GM18868 (cell line): ENCODE data around the gene KCNAB2.

Experiments
- ATAC-seq: cut with Tn5 transposase; IDR thresholded peaks from one replicate; pipeline ENCODE4 v1.9.1; 2021; ENCODE audit warnings: mild to moderate bottlenecking, moderate library complexity; ENCODE audit not compliant: unreplicated experiment

KCNAB2 gene

DNA sequence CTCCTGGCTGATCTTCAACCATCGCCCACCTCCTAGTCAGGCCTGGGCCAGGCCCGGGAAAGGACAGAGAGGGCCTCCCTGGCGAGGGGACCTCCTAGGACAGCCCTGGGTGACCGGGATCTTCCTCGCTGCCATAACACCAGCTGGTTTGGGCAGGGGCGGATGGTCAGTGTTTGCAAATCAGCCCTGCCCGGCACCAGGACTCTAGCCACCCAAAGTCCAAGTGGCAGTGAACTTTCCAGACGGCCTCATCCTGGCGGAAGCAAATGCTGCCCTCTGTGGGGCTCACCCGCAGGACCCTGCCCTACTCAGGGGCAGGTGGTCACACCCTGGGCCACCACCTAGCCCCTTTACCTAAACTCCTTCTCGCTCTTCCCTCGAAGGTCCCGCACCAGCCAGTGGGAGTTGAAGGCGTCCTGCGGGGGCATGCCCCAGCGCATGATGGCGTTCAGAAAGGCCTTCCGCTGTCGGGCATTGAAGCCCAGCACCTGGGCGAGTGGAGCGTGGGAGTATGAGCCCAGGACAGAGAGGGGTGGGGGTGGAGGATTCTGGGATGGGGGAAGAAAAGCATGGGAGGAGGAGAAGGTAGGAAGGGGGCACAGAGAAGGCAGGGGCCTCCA lies 79.2 kb downstream of the KCNAB2 start:
- ATAC-seq: no peak

DNA sequence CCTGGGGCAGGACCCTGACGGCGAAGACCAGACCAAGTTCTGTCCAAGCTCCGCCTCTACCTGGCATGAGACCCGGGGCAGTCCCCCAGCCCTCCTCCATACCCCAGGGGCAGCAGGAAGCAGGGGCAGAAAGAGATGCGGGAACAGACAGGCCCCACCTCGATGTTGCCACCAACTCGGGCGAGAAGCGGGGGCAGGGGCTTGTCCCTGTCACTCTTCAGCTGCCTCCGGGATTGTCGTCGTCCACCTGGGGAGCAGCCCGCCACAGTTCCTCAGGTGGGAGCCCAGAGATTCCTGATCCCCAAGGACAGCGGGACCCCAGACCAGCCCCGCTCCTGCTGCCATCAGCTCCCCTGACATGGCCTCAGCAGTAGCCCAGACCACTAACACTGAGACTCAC lies 79.7 kb downstream of the KCNAB2 start:
- ATAC-seq: no peak

DNA sequence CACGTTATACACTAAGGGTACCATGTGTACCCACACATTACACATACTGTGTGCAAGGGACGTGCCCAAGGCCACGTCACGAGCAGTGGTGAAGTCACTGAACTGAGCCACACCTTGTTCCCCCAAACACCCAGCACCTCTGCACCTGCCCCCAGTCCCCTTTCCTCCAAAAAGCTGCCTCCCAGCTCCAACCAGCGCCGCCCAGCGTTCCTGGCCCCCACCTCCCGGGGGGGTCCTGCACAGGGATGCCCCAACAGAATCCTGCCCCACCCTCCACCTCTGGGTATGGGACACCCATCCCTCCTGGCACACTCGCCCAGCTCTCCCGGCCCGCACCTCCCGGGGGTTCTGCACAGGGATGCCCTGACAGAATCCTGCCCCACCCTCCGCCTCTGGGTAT lies 80.3 kb downstream of the KCNAB2 start:
- ATAC-seq: no peak

DNA sequence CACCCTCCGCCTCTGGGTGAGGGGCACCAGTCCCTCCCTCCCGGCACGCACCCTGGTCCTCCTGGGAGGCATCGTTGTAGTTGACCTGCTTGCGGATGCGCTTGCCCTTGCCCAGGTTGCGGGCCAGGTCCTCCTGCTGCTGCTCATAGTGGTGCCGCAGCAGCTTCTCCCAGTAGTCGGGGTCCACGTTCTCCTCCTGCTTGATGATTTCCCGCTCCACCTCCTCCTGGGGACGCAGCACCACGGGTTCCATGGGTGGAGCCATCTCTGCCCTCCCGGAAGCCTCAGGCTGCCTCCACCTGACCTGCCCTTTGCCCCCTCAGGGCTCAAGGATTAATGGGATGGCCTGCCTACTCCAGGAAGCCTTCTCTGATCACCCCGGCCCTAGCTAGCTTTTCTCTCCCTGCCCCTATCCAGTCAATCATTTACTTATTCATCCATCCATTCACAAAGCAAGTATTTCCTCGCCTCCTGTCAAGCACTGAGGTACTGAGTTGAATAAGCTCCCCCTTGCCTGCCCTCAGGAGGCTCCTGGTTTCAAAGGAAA lies 80.9 kb downstream of the KCNAB2 start:
- ATAC-seq: no peak

DNA sequence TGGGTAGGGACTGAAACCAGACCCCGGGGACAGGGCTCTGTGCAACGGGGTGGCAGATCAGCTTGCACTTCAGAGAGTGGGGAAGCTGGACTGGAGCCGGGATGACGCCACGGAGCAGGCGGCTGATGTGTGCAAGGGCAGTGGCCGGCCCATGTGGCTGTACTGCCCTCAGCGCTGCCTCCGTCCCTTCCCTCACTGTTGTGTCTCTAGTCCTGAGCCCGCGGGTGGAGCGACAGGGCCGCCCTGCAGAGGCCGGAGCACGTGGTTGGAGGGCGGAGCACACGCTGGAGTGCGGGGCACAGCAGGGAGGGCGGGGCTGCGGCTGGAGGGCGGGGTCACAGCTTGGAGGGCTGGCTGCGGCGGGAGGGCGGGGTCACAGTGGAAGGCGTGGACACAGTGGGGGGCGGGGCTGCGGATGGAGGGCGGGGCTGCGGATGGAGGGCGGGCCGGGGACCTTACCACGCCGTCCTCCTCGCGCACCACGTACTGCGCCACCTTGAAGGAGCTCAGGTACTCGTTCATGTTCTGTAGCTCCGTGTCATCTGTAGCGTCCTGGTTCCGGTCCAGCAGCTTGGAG lies 82.0 kb downstream of the KCNAB2 start:
- no peak for ATAC-seq

DNA sequence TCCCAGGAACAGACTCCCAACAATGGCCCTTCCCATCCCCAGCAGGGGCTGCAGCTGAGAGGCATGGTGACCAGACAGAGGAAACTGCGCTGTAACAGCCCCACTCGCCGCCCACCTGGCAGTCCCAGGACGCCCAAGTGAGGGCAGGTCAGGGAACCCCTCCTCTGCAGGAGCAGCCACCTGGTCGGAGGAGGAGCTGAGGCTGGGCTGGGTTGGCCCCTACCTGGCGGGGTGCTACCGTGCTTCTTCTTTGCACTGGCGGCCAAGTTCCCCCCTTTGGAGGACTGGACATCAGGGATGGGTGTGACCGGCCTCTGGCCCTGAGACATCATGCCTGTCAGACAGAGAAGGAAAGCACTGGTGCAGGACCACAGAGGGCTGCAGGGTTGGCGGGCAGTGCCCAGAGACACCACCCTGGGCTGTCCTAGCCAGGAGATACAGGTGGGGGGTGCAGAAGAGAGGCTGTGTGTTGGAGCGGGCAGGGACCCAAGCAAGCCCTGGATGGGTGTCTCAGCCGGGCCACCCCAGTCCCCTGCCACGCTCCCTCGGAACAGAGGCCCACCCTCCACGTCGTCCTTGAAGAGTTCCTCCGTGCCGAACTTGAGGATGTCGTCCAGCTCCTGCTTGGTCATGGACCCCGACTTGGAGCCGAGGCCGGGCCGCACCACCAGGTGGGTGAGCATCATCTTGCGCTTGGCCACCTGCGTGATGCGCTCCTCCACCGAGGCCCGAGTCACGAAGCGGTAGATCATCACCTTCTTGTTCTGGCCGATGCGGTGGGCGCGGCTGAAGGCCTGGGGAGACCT lies 82.8 kb downstream of the KCNAB2 start:
- no peak for ATAC-seq

DNA sequence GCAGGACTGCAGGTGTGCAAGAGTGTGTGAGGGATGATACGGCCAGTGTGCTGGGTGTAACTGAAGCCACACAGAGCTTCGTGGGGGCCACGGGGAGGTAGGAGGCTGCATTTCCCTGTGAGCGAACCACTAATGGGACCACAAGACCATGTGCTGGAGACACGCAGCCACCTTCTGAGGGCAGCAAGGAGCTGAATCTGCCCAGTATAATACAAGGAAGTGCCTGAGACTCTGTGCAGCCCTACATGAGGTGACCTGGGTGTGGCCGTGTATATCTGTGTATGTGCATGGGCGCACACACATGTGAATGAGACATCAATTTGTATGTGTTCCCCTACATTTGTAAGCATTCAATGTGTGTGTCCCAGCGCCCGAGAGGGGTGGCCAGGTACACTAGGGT lies 83.6 kb downstream of the KCNAB2 start:
- ATAC-seq: no peak

DNA sequence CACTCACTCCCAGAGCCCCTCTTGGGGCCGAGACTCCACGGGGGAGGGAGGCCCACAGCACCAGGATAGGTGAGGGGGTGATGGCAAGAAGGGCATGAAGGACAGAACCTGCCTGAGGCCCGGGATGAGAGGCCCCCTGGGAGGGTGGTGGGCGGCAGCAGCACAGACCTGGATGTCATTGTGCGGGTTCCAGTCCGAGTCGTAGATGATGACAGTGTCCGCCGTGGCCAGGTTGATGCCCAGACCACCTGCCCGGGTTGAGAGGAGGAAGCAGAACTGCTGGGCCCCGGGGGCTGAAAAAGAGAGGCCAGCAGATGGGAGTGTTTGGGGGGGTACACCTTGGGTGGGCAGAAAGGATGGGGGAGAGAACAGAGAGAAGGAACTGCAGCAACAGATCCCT lies 84.3 kb downstream of the KCNAB2 start:
- ATAC-seq: no peak

DNA sequence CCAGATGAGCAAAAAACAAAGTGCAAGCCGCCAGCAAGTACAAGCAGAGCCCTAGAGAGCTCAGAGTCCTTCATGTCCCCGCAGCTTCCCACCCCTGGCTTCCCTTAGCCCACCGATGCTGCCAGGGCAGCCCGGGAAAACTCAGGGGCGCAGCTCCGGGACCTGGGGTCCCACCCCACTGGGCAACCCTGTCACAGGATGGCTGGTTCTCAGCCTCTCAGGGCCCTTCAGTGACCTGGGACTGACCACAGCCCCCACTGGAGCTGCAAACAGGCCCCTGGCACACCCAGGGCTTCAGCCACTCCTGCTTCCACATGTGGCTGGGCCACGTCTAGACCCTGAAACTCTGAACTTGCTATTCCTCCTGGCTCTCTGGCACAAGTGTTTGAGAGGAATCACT lies 84.9 kb downstream of the KCNAB2 start:
- ATAC-seq: no peak

DNA sequence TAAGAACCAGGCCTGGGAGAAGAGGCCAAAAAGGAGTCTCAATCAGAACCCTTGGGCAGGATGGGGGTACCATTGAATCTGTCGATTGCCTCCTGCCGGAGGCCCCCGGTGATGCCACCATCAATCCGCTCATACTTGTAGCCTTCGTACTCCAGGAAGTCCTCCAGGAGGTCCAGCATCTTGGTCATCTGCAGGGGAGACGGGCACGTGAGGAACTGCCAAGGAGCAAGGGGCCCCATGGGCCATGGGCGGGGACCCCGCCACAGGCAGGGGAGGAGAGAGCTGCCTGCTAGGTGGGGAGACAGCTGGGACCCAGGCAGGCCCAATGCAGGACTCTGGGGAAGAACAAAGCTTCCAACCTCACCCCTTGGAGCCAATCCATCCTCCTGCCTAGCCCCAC lies 85.9 kb downstream of the KCNAB2 start:
- ATAC-seq: no peak

DNA sequence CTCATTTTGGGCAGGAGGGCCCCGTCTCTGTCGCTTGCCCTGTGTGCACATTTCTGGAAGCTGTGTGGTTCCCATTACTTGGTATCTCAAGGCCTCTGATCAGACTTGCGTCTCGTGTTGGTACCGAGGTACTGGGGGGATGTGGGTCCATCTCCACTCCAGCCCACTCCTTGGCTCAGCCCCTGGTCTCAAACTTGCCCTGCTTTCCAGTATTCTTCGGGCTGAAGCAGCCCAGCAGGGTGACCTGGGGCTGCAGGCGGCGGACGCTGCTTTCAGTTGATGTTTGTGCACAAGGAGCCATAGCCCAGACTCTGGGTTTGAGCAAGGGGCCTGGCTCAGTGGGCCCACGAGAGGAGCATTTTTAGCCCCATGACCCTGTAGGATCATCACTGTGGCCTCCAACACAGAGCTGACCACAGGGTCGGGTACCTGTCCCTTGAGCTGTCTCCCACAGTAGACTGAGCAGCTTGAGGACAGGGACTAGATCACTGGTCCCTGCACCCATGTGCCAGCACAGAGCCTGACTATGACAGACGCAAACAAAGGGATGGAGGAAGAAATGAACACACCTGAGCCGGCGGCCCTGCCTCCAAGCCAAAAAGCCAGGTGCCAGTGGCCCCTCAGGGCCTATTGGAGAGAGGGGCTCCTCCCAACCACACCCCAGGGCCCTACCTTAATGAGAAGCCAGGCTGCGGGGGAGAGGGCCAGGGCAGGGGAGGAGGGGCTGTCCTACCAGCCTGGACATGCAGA lies 87.6 kb downstream of the KCNAB2 start:
- ATAC-seq: no peak

DNA sequence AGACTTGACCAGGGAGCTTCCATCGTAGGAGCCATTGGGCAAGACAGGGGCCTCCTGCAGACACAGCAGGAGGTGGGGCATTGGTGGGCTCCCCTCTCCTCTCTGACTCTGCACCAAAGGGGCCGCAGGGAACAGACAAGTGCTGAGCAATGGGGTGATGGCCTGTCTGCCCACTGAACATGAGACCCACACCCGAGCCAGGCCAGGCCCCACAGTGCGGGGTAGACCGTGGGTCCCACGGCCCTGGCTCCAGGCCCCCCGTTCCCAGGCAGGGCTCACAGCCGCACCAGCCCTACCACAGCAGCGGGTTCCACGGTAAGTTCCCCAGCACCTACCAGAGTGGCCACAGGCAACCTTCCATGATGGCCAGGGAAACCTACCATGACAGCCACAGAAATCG lies 88.5 kb downstream of the KCNAB2 start:
- no peak for ATAC-seq

DNA sequence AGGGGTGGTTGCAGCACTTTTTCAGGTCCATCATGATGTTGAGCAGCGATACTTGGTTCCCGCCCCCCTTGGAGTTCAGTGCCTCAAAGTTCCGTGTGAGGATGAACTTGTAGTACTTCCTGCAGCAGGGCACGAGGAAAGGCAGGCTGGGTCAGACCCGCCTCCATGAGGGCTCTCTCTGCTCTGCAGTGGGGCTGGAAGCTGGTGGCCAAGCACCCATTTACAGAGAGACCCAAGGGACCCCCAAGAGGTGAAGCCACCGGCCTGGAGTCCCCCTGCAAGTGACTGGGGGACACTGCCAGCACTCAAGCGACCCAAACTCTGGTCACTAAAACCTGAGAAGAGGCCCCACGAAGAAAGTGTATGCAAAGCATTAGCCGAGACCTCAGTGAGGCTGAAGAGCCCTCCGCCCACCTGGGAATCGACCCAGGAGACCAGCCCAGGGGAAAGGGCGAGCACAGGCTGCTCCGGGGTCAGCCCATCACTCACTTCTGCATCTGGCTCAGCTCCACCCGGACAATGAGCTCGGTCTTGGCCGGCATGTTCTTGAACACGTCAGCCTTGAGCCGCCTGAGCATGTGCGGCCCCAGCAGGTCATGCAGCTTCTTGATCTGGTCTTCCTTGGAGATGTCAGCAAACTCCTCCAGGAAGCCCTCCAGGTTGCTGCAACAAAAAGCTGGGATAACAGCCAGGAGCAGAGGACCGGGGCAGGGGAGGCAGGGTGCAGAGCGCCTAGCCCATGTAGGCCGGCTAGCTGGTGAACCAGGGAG lies 89.2 kb downstream of the KCNAB2 start:
- no peak for ATAC-seq

DNA sequence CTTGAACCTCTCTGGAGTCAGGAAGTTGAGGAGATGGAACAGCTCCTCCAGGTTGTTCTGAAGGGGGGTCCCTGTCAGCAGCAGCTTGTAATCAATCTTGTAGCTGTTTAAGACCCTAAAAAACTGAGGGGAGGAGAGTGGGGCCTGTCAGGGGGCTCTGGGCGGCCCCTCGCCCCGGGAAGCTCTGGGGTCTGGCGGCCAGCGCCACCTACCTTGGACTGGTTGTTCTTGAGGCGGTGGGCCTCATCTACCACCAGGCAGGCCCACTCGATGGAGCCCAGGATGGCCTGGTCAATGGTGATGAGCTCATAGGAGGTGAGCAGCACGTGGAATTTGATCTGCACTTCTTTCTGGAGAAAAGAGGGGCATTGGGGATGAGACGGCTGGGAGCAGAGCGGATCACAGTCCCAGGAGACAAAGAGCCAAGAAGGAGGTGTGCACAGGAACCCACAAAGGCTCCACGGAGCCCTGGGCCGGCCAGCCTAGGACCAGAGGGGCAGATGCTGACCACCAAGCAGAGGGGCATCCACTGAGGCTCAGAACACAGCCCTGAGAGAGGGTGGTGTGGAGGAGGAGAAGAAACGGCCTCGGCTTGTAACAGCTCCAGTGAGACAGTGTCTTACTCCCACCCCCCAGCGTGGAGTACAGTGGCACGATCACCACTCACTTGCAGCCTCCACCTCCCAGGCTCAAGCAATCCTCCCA lies 91.0 kb downstream of the KCNAB2 start:
- ATAC-seq: no peak

DNA sequence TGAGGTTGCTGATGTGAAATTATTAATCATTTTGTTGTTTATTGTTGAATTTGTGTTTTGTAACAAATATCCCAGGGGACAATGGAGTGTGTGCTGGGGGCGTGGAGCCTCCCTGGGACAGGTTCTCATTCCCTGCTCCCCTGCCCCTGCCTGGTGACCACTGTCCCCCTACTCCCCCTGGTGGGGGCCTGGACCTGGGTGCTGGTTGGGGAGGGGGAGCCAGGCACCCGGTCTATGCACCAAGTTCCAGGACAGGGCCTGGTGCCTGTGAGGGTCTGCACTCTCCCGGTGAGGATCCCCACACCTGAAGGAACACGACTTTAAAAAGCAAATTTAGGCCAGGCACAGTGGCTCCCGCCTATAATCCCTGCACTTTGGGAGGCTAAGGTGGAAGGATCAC lies 92.1 kb downstream of the KCNAB2 start:
- ATAC-seq: no peak

DNA sequence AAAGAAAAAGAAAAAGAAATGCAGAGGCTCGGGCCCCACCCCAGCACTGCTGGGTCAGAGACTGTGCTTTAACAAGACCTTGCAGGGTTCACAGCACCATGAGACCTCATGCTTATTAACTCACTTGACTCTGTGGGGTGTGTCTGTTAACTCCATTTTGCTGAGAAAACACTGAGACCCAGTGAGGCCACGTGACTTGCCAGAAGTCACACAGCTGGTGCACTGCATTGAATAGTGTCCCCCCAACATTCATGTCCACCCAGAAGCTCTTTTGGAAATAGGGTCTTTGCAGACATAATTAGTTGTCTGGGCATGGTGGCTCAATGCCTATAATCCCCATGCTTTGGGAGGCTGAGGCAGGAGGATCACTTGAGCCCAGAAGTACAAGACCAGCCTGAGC lies 94.7 kb downstream of the KCNAB2 start:
- no peak for ATAC-seq

DNA sequence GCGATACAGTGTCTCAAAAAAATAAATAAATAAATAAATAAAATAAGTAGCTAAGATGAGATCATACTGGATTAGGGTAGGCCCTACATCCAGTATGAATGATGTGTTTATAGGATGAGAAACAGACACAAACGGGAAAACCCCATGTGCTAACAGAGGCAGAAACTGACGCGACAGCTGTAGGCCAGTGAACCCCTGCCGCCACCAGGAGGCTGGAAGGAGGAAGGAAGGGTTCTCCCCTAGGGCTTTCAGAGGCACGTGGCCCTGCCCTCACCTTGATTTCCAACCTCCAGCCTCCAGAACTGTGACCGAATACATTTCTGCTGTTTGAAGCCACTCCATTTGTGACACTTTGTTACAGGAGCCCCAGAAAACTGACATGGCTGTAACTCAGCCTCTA lies 95.9 kb downstream of the KCNAB2 start:
- no peak for ATAC-seq

DNA sequence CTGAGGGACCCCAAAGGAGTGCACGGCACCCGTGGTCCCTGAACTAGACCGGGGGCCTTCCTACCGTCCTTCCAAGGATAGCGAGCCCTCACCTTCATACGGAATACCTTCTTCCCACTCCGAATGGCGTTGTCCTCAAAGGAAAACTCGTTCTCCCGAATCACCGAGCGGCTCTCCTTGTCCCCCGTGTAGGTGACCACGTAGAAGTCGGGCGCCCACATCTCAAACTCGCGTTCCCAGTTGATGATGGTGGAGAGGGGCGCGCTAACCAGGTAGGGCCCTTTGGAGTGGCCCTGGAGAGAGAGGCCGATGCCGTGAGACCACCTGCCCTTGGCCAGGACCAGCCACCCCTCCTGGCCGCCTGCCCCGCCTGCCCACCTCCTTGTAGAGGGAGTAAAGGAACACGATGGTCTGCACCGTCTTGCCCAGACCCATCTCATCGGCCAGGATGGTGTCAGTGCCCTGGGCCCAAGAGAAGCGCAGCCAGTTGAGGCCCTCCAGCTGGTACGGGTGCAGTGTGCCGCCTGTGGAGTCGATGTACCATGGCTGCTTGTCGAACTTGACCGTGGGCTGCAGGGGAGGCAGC lies 96.4 kb downstream of the KCNAB2 start:
- no peak for ATAC-seq

DNA sequence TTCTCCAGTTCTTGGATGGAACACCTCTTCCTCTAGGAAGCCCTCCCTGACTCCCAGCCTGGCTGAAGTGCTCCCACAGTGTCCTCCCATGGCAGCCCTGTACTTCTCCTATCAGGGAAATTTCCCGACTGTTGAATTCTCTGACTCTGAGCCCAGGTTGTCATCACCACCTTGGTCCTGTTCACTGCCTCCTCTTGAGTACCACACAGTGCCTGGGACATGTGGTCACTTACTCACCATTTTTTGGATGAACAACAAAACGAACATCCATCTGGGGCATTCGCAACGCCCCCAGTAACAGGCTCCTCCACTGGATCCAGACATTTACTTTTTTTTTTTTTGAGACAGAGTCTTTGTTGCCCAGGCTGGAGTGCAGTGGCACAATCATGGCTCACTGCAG lies 97.0 kb downstream of the KCNAB2 start:
- no peak for ATAC-seq

DNA sequence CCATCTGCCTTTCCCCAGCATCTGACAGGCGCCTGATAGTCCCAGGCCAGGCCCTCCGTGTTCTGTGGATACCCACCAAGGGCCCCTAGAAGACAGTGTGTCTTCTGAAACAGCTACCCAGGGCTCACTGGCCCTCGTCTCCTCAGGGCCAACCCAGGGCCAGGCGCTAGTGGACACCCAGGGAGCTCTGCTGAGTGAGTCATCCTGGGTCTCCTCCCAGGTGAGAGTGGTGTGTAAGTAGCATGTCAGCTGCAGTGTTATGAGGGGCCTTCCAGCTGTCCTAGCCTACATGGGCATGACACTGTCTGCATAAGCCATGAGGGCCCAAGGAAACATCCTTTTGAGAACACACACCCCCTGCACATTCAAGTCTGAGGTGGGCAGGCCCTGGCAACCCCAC lies 97.7 kb downstream of the KCNAB2 start:
- no peak for ATAC-seq
